Embryonic facial prominence (tissue), 1 donor: ENCODE measurements around the gene FRYL.

Experiments used
- DNase-seq: peaks from one replicate; pipeline ENCODE4 v3.0.0-alpha.2; 2016; ENCODE audit errors: extremely low spot score

The FRYL gene

GRCh38 chr4:48620831-48621230, 159.2 kb downstream of the FRYL start:
- DNase-seq, result no peak

GRCh38 chr4:48620093-48620492, 160.0 kb downstream of the FRYL start:
- no peak for DNase-seq

DNA sequence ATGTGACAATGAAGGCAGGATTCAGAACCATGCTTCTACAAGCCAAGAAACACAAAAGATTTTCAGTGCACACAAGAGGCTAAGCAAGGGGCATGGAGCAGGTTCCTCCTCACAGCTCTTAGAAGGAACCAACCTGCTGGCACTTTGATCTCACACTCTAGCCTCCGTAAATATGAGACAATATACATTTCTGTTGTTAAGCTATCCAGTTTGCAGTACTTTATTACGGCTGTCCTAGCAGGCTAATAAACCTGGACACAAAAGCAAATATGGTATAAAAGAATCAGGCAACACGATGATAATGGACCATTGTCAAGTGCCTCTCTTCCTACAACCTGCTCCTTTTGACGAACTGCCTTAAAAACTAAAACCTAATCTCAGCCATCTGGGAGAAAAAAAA, 175.6 kb downstream of the FRYL start:
- DNase-seq, result no peak

GRCh38 chr4:48604041-48604440, 176.0 kb downstream of the FRYL start:
- DNase-seq, result no peak

GRCh38 chr4:48603366-48604003, 176.6 kb downstream of the FRYL start:
- no peak for DNase-seq

GRCh38 chr4:48602763-48603162, 177.3 kb downstream of the FRYL start:
- DNase-seq, result no peak

DNA sequence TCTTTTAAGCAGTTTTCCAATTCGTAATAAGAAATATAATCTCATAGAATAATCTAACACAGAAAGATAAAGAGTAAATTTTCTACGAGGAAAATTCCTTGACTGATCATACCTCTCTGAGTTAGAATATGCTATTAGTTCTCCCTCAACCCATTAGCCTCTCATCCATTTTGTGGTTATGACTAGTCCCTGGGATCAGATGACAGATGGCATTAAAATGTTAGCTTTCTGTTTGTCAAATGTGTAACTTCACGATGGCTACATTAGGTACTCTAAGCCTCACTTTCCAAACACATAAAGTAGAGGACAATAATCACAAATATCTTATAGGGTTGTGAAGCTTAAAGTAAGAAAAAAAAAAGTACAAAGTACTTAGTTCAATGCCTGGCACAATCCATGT, 177.9 kb downstream of the FRYL start:
- DNase-seq, result no peak

DNA sequence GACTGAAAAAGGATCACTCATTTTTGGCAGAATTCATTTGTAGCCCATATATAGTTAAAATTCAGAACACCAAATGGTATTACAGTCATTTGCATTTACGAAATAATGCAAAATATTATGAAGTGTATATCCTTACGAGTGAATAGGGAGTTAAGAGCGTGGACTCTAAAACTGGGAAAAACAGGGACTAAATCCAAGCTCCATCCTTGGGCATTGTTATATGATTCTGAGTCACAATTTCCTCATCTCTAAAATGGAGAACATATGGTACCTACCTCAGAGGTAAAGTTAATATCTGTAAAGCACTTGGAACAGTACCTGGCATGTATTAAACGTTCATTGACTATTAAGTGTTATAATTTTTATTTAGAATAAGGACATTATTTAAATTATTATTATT, 183.7 kb downstream of the FRYL start:
- DNase-seq, result no peak

DNA sequence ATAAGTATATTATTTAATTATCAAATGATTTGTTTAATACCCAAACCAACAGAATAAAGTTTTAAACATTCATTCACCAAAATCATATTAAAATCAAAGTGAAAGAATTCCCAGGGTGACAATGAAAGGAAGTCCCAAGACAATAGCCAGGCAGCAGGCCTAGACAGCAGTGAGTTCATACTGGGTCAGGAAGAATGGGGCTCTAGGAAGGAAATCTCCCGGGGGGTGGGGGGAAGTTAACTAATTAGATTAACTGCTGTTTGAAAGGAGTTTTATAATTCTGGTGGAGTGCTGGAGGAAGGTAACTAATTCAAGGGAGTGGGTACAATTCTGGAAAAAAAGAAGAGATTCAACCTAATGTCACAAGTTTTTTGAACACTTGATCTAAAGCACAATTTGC, 185.9 kb downstream of the FRYL start:
- DNase-seq, result no peak

- no peak for DNase-seq
Measured at GRCh38 chr4:48591372-48591771, 188.7 kb downstream of the FRYL start.

DNA sequence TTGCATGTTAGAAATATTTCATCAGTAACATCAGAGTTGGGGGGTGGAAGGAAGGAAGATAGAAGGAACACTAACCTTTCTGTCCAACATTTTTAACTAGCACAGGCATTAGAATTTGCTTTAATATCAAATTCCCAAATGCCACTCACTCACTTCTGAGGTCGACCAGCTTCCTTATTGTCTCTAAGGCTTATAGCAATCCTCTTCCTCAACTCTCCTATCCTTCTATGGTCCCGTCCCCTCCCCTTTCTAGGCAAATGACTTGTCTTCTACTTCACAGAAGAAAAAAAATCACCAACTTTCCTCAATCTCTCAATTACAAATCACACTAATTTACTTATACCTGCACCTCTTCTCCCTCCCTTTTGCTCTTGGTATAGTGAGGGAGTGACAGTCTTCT, 189.2 kb downstream of the FRYL start:
- DNase-seq, result no peak

GRCh38 chr4:48589098-48589445, 191.0 kb downstream of the FRYL start:
- no peak for DNase-seq

GRCh38 chr4:48588230-48589097, 191.6 kb downstream of the FRYL start:
- no peak for DNase-seq

DNA sequence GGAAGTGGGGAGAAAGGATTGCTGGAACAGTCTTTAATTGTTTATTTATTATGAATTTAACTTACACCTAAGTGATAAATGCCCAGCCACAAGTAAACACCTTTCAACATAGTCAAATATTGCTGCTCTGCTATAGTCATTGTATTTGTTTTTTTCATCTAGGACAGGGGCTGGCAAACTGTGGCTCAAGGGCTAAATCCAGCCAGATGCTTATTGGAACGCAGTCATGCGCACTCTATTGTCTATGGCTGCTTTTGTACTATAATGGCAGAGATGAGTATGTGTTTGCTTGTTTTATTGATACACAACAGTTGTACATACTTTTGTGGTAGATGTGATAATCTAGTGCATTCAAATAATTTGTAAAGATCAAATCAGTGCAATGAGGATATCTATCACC, 194.7 kb downstream of the FRYL start:
- no peak for DNase-seq

- peak; percentile 34 for DNase-seq
Measured at GRCh38 chr4:48578132-48578968, 201.7 kb downstream of the FRYL start.

DNA sequence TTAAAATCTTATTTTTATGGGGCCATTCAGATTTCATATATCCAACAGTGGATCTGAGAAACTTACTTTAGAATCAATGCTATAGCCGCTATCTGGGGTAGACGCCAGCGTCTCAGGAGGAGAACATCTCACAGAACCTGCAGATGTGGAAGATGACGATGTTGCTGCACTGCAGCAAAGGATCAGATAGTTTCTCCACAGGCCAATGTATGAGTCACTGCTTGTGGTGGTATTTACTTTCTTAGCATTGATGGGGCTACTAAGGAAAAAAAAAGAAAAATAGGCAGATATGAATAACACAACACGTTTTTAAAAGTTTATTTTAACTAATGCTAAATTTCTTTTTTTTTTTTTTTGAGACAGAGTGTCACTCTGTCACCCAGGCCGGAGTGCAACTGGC, 204.1 kb downstream of the FRYL start:
- DNase-seq, result no peak

DNA sequence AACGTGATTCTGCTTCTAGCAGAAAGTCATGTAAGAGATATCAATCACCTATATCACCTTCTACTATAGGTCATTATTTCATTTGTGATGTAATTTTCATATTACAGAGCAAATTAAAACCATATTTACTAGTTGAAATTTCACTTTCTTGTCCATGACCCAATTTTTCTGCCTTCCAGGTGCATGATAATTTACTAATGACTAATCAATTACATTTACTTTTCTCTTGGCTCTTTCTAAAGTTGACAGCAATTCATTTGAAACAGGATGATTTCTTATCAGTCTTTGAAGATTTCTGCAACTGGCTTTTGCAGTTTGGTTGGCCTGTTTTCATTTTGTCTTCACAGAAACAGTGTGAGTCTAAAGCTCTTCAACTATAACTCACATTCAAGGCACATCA, 208.6 kb downstream of the FRYL start:
- no peak for DNase-seq

GRCh38 chr4:48570646-48571220, 209.3 kb downstream of the FRYL start:
- no peak for DNase-seq

- DNase-seq, result no peak
Measured at GRCh38 chr4:48566034-48566384, 214.1 kb downstream of the FRYL start.

DNA sequence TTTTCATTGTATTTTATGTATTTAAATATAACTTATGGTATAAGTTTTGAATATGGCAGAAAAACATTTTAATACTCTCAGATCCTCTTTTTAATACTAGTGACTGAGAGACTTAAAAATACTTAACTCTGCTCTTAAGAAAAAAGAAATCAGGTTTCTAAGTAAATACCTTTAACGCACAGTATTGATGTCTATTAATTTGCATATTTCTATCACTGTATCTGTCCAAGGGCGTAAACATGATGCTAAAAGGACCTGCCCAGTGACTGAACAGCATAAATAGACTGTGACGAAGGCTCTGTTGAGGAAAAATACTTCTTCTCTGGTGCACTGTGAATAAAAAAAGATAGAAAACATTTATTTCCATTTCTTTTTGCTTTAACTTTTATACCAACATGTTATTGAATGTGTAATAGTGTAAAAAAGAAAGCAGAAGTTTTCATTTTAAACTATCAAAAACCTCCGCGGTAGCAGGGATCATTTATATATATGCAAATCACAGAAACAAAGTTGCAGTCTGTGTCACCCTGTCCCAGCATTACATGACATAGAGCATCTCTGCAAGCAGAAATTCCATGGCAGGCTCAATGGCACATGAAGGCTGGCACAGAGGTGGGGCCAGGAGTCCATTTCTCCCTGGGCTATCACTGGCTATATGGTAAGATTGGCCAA, 214.6 kb downstream of the FRYL start:
- no peak for DNase-seq

DNA sequence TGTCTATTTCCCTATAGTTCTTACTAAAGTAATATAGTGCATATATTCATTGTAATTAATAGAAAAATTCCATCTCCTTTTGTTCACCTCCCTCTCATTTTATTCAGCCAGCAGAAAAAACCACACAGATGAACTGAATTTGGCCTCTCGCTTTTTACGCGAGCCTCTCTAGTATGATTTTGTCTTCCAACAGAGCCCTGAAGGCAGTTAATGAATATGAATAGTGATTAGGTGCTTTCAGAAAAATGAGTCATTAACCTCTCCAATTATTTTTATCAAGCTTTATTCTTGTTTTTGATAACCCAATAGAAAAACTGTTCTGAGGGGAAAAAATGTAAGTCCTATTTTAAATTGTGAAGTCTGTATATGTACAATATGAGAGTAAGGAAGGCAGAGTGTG, 215.9 kb downstream of the FRYL start:
- DNase-seq, result no peak

GRCh38 chr4:48558819-48559218, 221.3 kb downstream of the FRYL start:
- no peak for DNase-seq
